NB4 (cell line): Measurements from ENCODE around the gene LRRC56.

Experiments used
- DNase-seq: peaks from one replicate; pipeline ENCODE4 v3.0.0; 2010; ENCODE audit warnings: low read depth
- H3K4me3 ChIP-seq: one replicate; pipeline ENCODE4 v1.5.1; 2011; ENCODE audit warnings: mild to moderate bottlenecking, low read depth, low read length, moderate library complexity
- CTCF ChIP-seq: IDR thresholded peaks from one replicate; pipeline ENCODE4 v1.5.1; 2012; ENCODE audit warnings: low read depth, low read length
- MAX ChIP-seq: IDR thresholded peaks from 2 replicates; pipeline ENCODE4 v1.6.1; 2011; ENCODE audit warnings: low read depth, low read length
- MYC ChIP-seq: IDR thresholded peaks from 2 replicates; pipeline ENCODE4 v1.6.1; 2011; ENCODE audit warnings: low read depth, low read length
- POLR2A ChIP-seq: IDR thresholded peaks from 2 replicates; pipeline ENCODE4 v1.6.1; 2011; ENCODE audit warnings: mild to moderate bottlenecking; ENCODE audit not compliant: insufficient read length; ENCODE audit errors: extremely low read depth

Gene LRRC56

GRCh38 chr11:548700-549603, 11.6 kb downstream of the LRRC56 start:
- no peak for DNase-seq
- H3K4me3 ChIP-seq, result no peak overlapping the region
- TF ChIP-seq POLR2A, result no peak
- TF ChIP-seq MAX, result no peak
- no peak for TF ChIP-seq CTCF
- no peak for TF ChIP-seq MYC

- DNase-seq, result no peak
- H3K4me3 ChIP-seq, result no peak overlapping the region
- TF ChIP-seq MYC, result no peak
- no peak for TF ChIP-seq POLR2A
- no peak for TF ChIP-seq MAX
- TF ChIP-seq CTCF, result no peak
Observed at GRCh38 chr11:550021-550745, 12.9 kb downstream of the LRRC56 start.

GRCh38 chr11:550746-551085, 13.4 kb downstream of the LRRC56 start:
- no peak overlapping the region for H3K4me3 ChIP-seq
- TF ChIP-seq MYC (no peak), CTCF (no peak), POLR2A (no peak), MAX (no peak)
- no peak for DNase-seq

- H3K4me3 ChIP-seq, result no peak overlapping the region
- DNase-seq, result no peak
- TF ChIP-seq MYC, result no peak
Observed at GRCh38 chr11:551131-551530, 13.8 kb downstream of the LRRC56 start.

GRCh38 chr11:551596-551995, 14.3 kb downstream of the LRRC56 start:
- no peak overlapping the region for H3K4me3 ChIP-seq
- no peak for DNase-seq
- TF ChIP-seq MAX (no peak), MYC (no peak), POLR2A (no peak), CTCF (no peak)

GRCh38 chr11:553083-553987, 16.0 kb downstream of the LRRC56 start:
- H3K4me3 ChIP-seq, result no peak overlapping the region
- DNase-seq, result no peak
- TF ChIP-seq POLR2A, result no peak
- TF ChIP-seq MAX, result no peak
- no peak for TF ChIP-seq MYC
- no peak for TF ChIP-seq CTCF
